Activated naive CD4-positive, alpha-beta T cell treated with Interleukin-2 at 50 U/mL for 16 hours (primary cell): ENCODE data around the gene KRT5.
"Not testable (repeated sequence)": the region's sequence is repeated elsewhere in the genome, so short reads cannot be mapped to it uniquely, and the experiment has no call there.

ENCODE experiments used
- DNase-seq: peaks from one replicate; pipeline ENCODE4 v3.0.0-alpha.2; 2020

KRT5 gene

GRCh38 chr12:52492405-52492804 lies 27.8 kb downstream of the KRT5 start:
- DNase-seq: not testable (repeated sequence)

- DNase-seq: not testable (repeated sequence)
Observed at GRCh38 chr12:52491495-52491894, 28.7 kb downstream of the KRT5 start.

- DNase-seq: no peak
Observed at GRCh38 chr12:52488736-52489135, 31.5 kb downstream of the KRT5 start.

GRCh38 chr12:52487744-52488443 lies 32.3 kb downstream of the KRT5 start:
- not testable (repeated sequence) for DNase-seq

GRCh38 chr12:52487211-52487610 lies 33.0 kb downstream of the KRT5 start:
- no peak for DNase-seq

GRCh38 chr12:52486166-52487105 lies 33.8 kb downstream of the KRT5 start:
- DNase-seq: no peak

GRCh38 chr12:52480073-52480472 lies 40.1 kb downstream of the KRT5 start:
- DNase-seq: no peak

- DNase-seq: no peak
Observed at GRCh38 chr12:52477651-52478050, 42.5 kb downstream of the KRT5 start.

- no peak for DNase-seq
Observed at GRCh38 chr12:52474212-52474611, 46.0 kb downstream of the KRT5 start.

GRCh38 chr12:52473768-52474167 lies 46.4 kb downstream of the KRT5 start, which contains the start of gene KRT6C:
KRT6C (minus strand) TSS chr12:52473805; CDS start chr12:52473737, 68 bp downstream.
- no peak for DNase-seq

GRCh38 chr12:52469853-52470252 lies 50.3 kb downstream of the KRT5 start:
- DNase-seq: no peak

GRCh38 chr12:52464897-52465296 lies 55.3 kb downstream of the KRT5 start:
- DNase-seq: no peak
